NCI-H460 (cell line): ENCODE results near the gene SMC3. TPM values are rescaled to one million over a fixed set of nuclear protein-coding genes. Genes with fewer than 3 reads are reported as not detected.
"Not testable (repeated sequence)": the region's sequence is repeated elsewhere in the genome, so short reads cannot be mapped to it uniquely, and the experiment has no call there.

Experiments
- DNase-seq: peaks from one replicate; pipeline ENCODE4 v3.0.0-alpha.2; 2016; ENCODE audit warnings: low read depth; ENCODE audit errors: extremely low read depth
- polyA plus RNA-seq: library from polyadenylated mRNA; depleted of rRNA; stranded (reverse); fragments of >200 nt; gene quantifications from 2 replicates; pipeline ENCODE4 v1.2.3, GENCODE V29; 2014; cell fraction: nucleus; rRNA removed
- total RNA-seq: library from RNA; depleted of rRNA; stranded (reverse); fragments of >200 nt; shearing (Covaris generic); gene quantifications from 2 replicates; pipeline ENCODE4 v1.2.3, GENCODE V29; 2014; rRNA removed

SMC3 gene
- 41.8 and 52.3 TPM in 2 replicates for total RNA-seq
- 30.8 and 34.9 TPM in 2 replicates for polyA plus RNA-seq

- peak; percentile 91 for DNase-seq
These were observed at the start of gene SMC3 for GRCh38 chr10:110567201-110568054. Gene SMC3, plus strand, starts transcription at chr10:110567695. Its CDS starts 122 bp downstream, at chr10:110567817.

- DNase-seq, result no peak
These were observed 45.0 kb upstream of the SMC3 start for GRCh38 chr10:110522365-110522988.

- no peak for DNase-seq
These were observed 43.8 kb upstream of the SMC3 start for GRCh38 chr10:110523736-110524135.

GRCh38 chr10:110524179-110524858 is 43.2 kb upstream of the SMC3 start:
- no peak for DNase-seq

- no peak for DNase-seq
These were observed 42.6 kb upstream of the SMC3 start for GRCh38 chr10:110524859-110525232.

GRCh38 chr10:110525349-110526260 is 41.9 kb upstream of the SMC3 start:
- no peak for DNase-seq

- DNase-seq, result no peak
These were observed 39.7 kb upstream of the SMC3 start for GRCh38 chr10:110527731-110528171.

GRCh38 chr10:110528224-110528996 is 39.1 kb upstream of the SMC3 start:
- DNase-seq, result no peak

GRCh38 chr10:110528997-110529524 is 38.4 kb upstream of the SMC3 start:
- not testable (repeated sequence) for DNase-seq

GRCh38 chr10:110529596-110530011 is 37.9 kb upstream of the SMC3 start:
- no peak for DNase-seq

GRCh38 chr10:110530131-110530831 is 37.2 kb upstream of the SMC3 start:
- DNase-seq, result peak; percentile 63

GRCh38 chr10:110531687-110532086 is 35.8 kb upstream of the SMC3 start:
- no peak for DNase-seq

- not testable (repeated sequence) for DNase-seq
These were observed 34.9 kb upstream of the SMC3 start for GRCh38 chr10:110532628-110533027.

- DNase-seq, result no peak
These were observed 34.3 kb upstream of the SMC3 start for GRCh38 chr10:110533149-110533548.

- DNase-seq, result no peak
These were observed 32.9 kb upstream of the SMC3 start for GRCh38 chr10:110534571-110534970.

- DNase-seq, result no peak
These were observed 31.3 kb upstream of the SMC3 start for GRCh38 chr10:110535958-110536891.

GRCh38 chr10:110539091-110539490 is 28.4 kb upstream of the SMC3 start:
- DNase-seq, result no peak
